ENCODE data around the gene ASMT.

DNA sequence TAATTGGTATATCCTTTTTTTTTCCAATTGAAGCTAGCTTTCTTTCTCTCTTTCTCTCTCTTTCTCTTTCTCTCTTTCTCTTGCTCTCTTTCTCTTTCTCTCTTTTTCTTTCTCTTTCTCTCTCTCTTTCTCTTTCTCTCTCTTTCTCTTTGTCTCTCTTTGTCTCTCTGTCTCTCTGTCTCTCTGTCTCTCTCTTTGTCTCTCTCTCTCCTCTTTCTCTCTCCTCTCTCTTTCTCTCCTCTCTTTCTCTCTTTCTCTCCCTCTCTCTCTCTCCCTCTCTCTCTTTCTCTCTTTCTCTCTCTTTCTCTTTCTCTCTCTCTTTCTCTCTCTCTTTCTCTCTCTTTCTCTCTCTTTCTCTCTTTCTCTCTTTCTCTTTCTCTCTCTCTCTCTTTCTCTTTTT lies 66.6 kb downstream of the ASMT start:
- TF ChIP-seq, protein P1, sequence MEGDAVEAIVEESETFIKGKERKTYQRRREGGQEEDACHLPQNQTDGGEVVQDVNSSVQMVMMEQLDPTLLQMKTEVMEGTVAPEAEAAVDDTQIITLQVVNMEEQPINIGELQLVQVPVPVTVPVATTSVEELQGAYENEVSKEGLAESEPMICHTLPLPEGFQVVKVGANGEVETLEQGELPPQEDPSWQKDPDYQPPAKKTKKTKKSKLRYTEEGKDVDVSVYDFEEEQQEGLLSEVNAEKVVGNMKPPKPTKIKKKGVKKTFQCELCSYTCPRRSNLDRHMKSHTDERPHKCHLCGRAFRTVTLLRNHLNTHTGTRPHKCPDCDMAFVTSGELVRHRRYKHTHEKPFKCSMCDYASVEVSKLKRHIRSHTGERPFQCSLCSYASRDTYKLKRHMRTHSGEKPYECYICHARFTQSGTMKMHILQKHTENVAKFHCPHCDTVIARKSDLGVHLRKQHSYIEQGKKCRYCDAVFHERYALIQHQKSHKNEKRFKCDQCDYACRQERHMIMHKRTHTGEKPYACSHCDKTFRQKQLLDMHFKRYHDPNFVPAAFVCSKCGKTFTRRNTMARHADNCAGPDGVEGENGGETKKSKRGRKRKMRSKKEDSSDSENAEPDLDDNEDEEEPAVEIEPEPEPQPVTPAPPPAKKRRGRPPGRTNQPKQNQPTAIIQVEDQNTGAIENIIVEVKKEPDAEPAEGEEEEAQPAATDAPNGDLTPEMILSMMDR (IDR thresholded peaks at IDR 0.05; ENCODE audit: insufficient read depth, low read length): no peak
- TF ChIP-seq, protein P2, sequence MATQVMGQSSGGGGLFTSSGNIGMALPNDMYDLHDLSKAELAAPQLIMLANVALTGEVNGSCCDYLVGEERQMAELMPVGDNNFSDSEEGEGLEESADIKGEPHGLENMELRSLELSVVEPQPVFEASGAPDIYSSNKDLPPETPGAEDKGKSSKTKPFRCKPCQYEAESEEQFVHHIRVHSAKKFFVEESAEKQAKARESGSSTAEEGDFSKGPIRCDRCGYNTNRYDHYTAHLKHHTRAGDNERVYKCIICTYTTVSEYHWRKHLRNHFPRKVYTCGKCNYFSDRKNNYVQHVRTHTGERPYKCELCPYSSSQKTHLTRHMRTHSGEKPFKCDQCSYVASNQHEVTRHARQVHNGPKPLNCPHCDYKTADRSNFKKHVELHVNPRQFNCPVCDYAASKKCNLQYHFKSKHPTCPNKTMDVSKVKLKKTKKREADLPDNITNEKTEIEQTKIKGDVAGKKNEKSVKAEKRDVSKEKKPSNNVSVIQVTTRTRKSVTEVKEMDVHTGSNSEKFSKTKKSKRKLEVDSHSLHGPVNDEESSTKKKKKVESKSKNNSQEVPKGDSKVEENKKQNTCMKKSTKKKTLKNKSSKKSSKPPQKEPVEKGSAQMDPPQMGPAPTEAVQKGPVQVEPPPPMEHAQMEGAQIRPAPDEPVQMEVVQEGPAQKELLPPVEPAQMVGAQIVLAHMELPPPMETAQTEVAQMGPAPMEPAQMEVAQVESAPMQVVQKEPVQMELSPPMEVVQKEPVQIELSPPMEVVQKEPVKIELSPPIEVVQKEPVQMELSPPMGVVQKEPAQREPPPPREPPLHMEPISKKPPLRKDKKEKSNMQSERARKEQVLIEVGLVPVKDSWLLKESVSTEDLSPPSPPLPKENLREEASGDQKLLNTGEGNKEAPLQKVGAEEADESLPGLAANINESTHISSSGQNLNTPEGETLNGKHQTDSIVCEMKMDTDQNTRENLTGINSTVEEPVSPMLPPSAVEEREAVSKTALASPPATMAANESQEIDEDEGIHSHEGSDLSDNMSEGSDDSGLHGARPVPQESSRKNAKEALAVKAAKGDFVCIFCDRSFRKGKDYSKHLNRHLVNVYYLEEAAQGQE (IDR thresholded peaks at IDR 0.05; ENCODE audit: insufficient replicate concordance, low read depth): no peak
- TF ChIP-seq POLR2AphosphoS5 (IDR thresholded peaks at IDR 0.05; ENCODE audit: low read depth) (no peak), SPI1 (IDR thresholded peaks at IDR 0.05; ENCODE audit: borderline replicate concordance, low read depth) (no peak), GABPA (IDR thresholded peaks at IDR 0.05; ENCODE audit: low read depth) (no peak)

Measured in HL-60 (cell line).